Glutamatergic neuron (in vitro differentiated cells): ENCODE results near the gene ECEL1. TPM values are rescaled to one million over a fixed set of nuclear protein-coding genes. Genes with fewer than 3 reads are reported as not detected.

Experiments
- DNase-seq: peaks from one replicate; pipeline ENCODE4 v3.0.0; 2022
- H3K27ac Mint-ChIP-seq: one replicate; pipeline ENCODE4 v1.8.0; 2020; ENCODE audit warnings: mild to moderate bottlenecking, mixed read lengths, inconsistent platforms; ENCODE audit not compliant: unreplicated experiment
- H3K27me3 Mint-ChIP-seq: one replicate; pipeline ENCODE4 v1.8.0; 2020; ENCODE audit warnings: mild to moderate bottlenecking, moderate library complexity, mixed read lengths, inconsistent platforms; ENCODE audit not compliant: unreplicated experiment
- H3K36me3 Mint-ChIP-seq: one replicate; pipeline ENCODE4 v1.8.0; 2020; ENCODE audit warnings: mild to moderate bottlenecking, mixed read lengths, inconsistent platforms; ENCODE audit not compliant: unreplicated experiment
- H3K4me1 Mint-ChIP-seq: one replicate; pipeline ENCODE4 v1.8.0; 2020; ENCODE audit warnings: mild to moderate bottlenecking, low read depth, mixed read lengths, inconsistent platforms; ENCODE audit not compliant: unreplicated experiment
- H3K4me3 Mint-ChIP-seq: one replicate; pipeline ENCODE4 v1.8.0; 2020; ENCODE audit warnings: mild to moderate bottlenecking, mixed read lengths, inconsistent platforms; ENCODE audit not compliant: unreplicated experiment
- H3K9me3 Mint-ChIP-seq: one replicate; pipeline ENCODE4 v1.8.0; 2020; ENCODE audit warnings: mild to moderate bottlenecking, moderate library complexity, mixed read lengths, inconsistent platforms; ENCODE audit not compliant: unreplicated experiment
- CTCF ChIP-seq: fragments of 200-600 bp; sonication (generic); IDR thresholded peaks from one replicate; pipeline ENCODE4 v1.5.0; 2021; ENCODE audit not compliant: partially characterized antibody, unreplicated experiment
- long read RNA-seq: library from polyadenylated mRNA; unstranded; transcript quantifications from one replicate; pipeline ENCODE4 v2.0.0, GENCODE V29; 2020; ENCODE audit not compliant: unreplicated experiment
- total RNA-seq: library from RNA; stranded (reverse); fragmentation: NEBNext Ultra II Directional; extraction: Animal tissue kit (Norgen Biotek cat#: 25700); gene quantifications from one replicate; pipeline ENCODE4 v1.2.1, GENCODE V29; 2021; ENCODE audit not compliant: unreplicated experiment

ECEL1 gene
- total RNA-seq: 2.3 TPM
- long read RNA-seq: 0 reads

DNA sequence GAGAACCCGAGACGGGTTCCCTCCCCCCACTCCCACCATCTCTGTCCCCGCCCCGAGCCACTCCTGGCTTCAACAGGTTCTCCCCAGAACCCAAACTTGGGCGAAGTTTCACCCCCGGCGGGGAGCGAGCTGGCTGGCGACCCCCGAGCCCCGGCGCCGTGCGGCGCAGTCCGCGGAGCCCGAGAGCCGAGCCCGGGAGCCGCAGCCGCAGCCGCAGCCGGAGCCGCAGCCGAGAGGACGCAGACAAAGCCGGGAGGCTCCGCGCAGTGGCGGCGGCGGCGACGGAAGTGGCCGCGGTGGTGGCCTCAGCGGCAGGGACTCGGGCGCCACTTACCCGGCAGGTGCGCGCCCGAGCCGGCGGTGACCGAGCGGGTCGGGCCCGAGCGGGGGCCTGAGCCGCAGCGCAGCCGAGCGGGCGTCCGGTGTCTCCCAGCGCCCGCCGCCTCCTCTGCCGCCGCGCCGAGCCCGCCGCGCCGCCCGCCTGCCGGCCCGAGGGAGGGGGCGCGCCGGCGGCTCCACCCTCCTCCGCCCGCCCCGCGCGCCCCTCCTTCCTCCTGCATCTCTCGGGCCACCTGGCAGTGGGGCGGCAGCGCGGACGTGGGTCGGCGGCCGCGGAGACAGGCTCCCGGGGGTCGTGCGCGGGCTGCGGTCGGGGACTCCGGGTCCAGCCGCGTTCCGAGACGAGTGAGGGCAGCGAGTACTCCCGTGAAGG, at the start of gene ECEL1:
Gene ECEL1 (minus strand): TSS at position 450 of the 712 bp plus-strand sequence. CDS start 1,181 bp downstream, outside the sequence.
- H3K27ac Mint-ChIP-seq: no peak within 1 kb of the TSS
- no peak for TF ChIP-seq CTCF
- H3K4me3 Mint-ChIP-seq: peak within 1 kb of the TSS; percentile 30
- H3K4me1 Mint-ChIP-seq: no peaks in the 10 kb centered on the region
- H3K27me3 Mint-ChIP-seq: peaks cover 34% of the 10 kb centered on the region
- DNase-seq: peak; percentile 58
- H3K9me3 Mint-ChIP-seq: peaks cover 10% of the 10 kb centered on the region
- no peaks in the 10 kb centered on the region for H3K36me3 Mint-ChIP-seq

- Mint-ChIP-seq H3K27ac (no peak overlapping the region), H3K4me1 (peaks cover 3% of the 10 kb centered on the region), H3K9me3 (peaks cover 2% of the 10 kb centered on the region), H3K4me3 (no peak overlapping the region), H3K36me3 (peaks cover 3% of the 10 kb centered on the region), H3K27me3 (peaks cover 4% of the 10 kb centered on the region)
- TF ChIP-seq CTCF: peak; percentile 34
- no peak for DNase-seq
These were observed 49.4 kb upstream of the ECEL1 start for GRCh38 chr2:232537079-232537478.

DNA sequence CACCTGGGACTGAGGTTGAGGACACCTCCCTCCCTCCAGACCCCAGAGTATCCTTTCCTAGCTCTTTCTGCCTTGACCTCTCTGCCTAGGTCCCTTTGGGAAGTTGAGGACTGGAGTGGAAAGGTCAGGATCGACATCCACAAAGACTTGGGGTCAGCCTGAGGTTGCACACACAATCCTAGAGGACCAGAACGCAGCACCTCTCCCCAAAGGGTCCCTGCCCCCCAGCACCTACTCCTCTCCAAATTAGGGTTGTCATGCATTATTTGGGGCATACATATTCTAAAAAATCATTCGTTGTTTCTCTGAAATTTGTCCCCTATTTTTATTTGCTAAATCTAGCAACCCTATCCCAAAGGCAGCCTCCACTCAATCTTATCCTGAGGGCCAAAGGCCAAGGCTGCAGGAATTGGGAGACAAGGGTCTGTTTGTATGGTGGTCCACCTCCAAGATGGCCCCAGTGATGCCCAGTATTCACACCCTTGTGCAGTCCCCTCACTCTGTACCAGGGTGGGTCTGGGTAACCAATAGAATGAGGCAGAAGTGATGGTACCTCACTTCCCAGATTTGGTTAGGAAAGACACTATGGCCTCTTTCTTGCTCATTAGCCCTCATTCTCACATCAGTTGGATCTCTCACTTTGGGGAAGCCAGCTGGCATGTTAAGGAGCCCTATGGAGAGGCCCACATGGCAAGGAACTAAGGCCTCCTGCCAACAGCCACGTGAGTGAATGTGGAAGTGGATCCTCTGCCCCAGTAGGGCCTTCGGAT, 48.3 kb upstream of the ECEL1 start:
- Mint-ChIP-seq H3K4me1 (peaks cover 3% of the 10 kb centered on the region), H3K4me3 (no peak overlapping the region), H3K27ac (no peak overlapping the region), H3K27me3 (peaks cover 4% of the 10 kb centered on the region), H3K36me3 (peaks cover 3% of the 10 kb centered on the region), H3K9me3 (peaks cover 2% of the 10 kb centered on the region)
- TF ChIP-seq CTCF: no peak
- no peak for DNase-seq

DNA sequence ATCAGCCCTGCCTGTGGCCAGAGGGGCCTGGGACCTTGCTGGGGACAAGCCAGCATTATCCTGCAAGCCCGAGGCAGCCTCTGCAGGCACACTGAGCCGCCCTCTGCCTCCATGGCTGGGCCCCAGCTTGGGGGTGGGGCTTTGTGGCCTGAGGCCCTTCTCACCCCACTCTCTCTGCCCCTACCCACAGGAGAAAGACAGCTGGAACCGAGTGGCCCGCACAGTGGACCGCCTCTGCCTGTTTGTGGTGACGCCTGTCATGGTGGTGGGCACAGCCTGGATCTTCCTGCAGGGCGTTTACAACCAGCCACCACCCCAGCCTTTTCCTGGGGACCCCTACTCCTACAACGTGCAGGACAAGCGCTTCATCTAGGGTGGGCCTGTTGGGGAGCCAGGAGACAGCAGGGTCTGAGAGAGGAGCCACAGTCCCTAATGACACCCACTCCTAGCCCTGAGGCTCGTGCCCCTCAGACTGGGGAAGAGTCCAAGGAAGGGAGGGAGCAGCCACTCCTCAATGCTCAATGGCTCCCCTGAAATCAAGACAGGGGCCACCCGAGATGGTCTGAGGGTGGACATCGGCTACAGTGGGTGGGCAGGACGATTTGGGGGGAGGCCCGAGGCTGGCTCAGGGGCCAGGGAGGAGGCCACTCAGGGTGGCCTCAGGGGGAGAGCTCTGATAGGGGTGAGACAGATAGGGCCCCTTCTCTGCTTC, 47.5 kb upstream of the ECEL1 start:
- Mint-ChIP-seq H3K4me1 (peaks cover 3% of the 10 kb centered on the region), H3K4me3 (no peak overlapping the region), H3K27ac (no peak overlapping the region), H3K36me3 (peaks cover 3% of the 10 kb centered on the region), H3K9me3 (no peaks in the 10 kb centered on the region), H3K27me3 (peaks cover 4% of the 10 kb centered on the region)
- TF ChIP-seq CTCF: no peak
- peak; percentile 17 for DNase-seq
